Tibial nerve (tissue), 3 donors: ENCODE measurements around the gene ORC6.

ENCODE experiments used
- POLR2A ChIP-seq, 2 donors: fragments of 450-650 bp; IDR thresholded peaks; one replicate each; pipeline ENCODE4 v1.6.1; 2017; ENCODE audit warnings: antibody characterized with exemption in 2 of 2, mild to moderate bottlenecking in 2 of 2, moderate library complexity in 2 of 2
- TF ChIP-seq, protein P1 (sequence below), 5 experiments: fragments of 200-600 bp in 3 of 5; fragments of 450-650 bp in 2 of 5; sonication (generic) in 3 of 5; IDR thresholded peaks; one replicate each; pipeline ENCODE4 v1.5.1; 2016 to 2019; ENCODE audit warnings: antibody characterized with exemption in 5 of 5, mild to moderate bottlenecking in 3 of 5, moderate library complexity in 2 of 5

DNA sequence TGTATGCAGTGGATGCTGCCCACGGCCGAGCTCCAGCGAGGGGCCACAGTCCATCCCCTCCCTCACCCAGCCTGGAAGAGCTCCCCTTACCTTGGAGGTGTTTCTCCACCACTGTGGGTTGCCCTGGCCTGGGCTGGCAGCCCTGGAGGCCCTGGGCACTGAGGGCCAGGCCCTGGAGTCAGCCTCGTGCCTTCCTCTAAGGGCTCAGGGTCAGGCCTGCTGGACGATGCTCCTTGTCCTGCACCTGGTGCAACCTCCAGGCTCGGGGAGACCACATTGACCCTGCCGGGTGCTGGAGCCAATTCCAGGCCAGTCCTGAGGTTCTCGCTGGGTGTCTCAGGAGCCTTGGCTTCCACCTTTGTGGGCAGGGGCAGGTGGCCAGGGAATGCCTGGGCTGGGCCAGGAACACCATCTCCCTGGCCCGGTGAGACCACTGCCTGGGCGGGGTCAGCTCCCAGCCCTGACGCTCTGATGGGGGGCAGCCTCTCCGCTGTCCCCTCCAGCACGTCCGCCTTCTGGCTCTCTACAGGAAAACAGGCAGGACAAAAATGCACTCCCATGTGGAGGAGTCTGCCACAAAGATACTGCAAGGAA, 48.3 kb downstream of the ORC6 start:
- TF ChIP-seq, protein P1, sequence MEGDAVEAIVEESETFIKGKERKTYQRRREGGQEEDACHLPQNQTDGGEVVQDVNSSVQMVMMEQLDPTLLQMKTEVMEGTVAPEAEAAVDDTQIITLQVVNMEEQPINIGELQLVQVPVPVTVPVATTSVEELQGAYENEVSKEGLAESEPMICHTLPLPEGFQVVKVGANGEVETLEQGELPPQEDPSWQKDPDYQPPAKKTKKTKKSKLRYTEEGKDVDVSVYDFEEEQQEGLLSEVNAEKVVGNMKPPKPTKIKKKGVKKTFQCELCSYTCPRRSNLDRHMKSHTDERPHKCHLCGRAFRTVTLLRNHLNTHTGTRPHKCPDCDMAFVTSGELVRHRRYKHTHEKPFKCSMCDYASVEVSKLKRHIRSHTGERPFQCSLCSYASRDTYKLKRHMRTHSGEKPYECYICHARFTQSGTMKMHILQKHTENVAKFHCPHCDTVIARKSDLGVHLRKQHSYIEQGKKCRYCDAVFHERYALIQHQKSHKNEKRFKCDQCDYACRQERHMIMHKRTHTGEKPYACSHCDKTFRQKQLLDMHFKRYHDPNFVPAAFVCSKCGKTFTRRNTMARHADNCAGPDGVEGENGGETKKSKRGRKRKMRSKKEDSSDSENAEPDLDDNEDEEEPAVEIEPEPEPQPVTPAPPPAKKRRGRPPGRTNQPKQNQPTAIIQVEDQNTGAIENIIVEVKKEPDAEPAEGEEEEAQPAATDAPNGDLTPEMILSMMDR (IDR thresholded peaks at IDR 0.05), result no peak
- TF ChIP-seq POLR2A (IDR thresholded peaks at IDR 0.05), result no peak
